HepG2 (cell line): ENCODE measurements around the gene IL12B.

Source experiments
- ELF4 ChIP-seq: sonication (generic); formaldehyde crosslinking; IDR thresholded peaks from 2 replicates; pipeline ENCODE4 v1.5.0; 2020; ENCODE audit warnings: missing genetic modification reagents, mild to moderate bottlenecking, moderate library complexity, borderline replicate concordance
- NONO ChIP-seq, 2 experiments: fragments of 450-650 bp in 1 of 2; sonication (generic) in 1 of 2; formaldehyde crosslinking in 1 of 2; IDR thresholded peaks in 1 of 2; conservative IDR thresholded peaks in 1 of 2; 2 replicates each; pipeline versions ENCODE4 v1.6.1 to v1.8.0; 2017 to 2022; ENCODE audit warnings: mild to moderate bottlenecking in 1 of 2, missing genetic modification reagents in 1 of 2, moderate library complexity in 1 of 2
- PCBP2 ChIP-seq: fragments of 200-400 bp; formaldehyde crosslinking; optimal IDR thresholded peaks from 2 replicates; pipeline ENCODE3; 2018; ENCODE audit warnings: low read length, low read depth; ENCODE audit not compliant: poor library complexity, severe bottlenecking
- ZNF512 ChIP-seq: sonication (generic); formaldehyde crosslinking; IDR thresholded peaks from 2 replicates; pipeline ENCODE4 v1.4.0; 2020; ENCODE audit warnings: mild to moderate bottlenecking, missing genetic modification reagents
- TF ChIP-seq, protein P1 (sequence below): sonication (generic); formaldehyde crosslinking; IDR thresholded peaks from 2 replicates; pipeline ENCODE4 v1.4.0; 2020; ENCODE audit warnings: missing genetic modification reagents

- no peak for TF ChIP-seq NONO (IDR thresholded peaks at IDR 0.05)
- no peak for TF ChIP-seq NONO (CRISPR knock-in tag; conservative IDR thresholded peaks at IDR 0.05)
- TF ChIP-seq ZNF512 (CRISPR knock-in tag) = no peak
- no peak for TF ChIP-seq ELF4 (CRISPR knock-in tag)
- TF ChIP-seq, protein P1, sequence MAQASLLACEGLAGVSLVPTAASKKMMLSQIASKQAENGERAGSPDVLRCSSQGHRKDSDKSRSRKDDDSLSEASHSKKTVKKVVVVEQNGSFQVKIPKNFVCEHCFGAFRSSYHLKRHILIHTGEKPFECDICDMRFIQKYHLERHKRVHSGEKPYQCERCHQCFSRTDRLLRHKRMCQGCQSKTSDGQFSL = no peak
- no peak for TF ChIP-seq PCBP2
Measured at GRCh38 chr5:159273923-159274322, 56.4 kb downstream of the IL12B start.
